ENCODE data around the gene CADM4. TPM values are rescaled to one million over a fixed set of nuclear protein-coding genes. Genes with fewer than 3 reads are reported as not detected.
A peak's percentile ranks its signal among the peaks of the same experiment; 100 is the strongest.

Gene CADM4
- total and polyA plus RNA-seq, 9 of the 15 experiments (the other 6 are each of a cell fraction or from before 2014, with no cell fraction given): 0.03 to 4.6 (median 1.3) TPM

- TF ChIP-seq SPI1 (IDR thresholded peaks at IDR 0.05; ENCODE audit: borderline replicate concordance, low read depth, low read length): no peak
- no peak for TF ChIP-seq MTF1 (CRISPR knock-in tag; IDR thresholded peaks at IDR 0.05; ENCODE audit: borderline replicate concordance)
- no peak for TF ChIP-seq EHMT2 (IDR thresholded peaks at IDR 0.05)
- TF ChIP-seq FOXK1 (CRISPR knock-in tag; IDR thresholded peaks at IDR 0.05; ENCODE audit: borderline replicate concordance): no peak
Measured at GRCh38 chr19:43584484-43584883, 55.2 kb downstream of the CADM4 start (continued).

GRCh38 chr19:43582495-43582894 lies 57.2 kb downstream of the CADM4 start:
- ChIA-PET CTCF (ENCODE audit: low intra/inter-chr PET ratio) (no interaction called here), POLR2A (interaction anchor here (1.2 kb wide), 2 partner anchors 12 to 13 kb away, joined by 4 to 5 read pairs; partner anchors contain the start of genes IRGQ and ZNF576)
- peaks cover 10 to 13% of the 10 kb centered on the region in 2 experiments; a peak in 4 of 5 replicates for H3K4me1 ChIP-seq (replicated peaks in 1 of 2; ENCODE audit: control insufficient read depth in 2 of 2, insufficient read depth in 2 of 2, low read length in 2 of 2)
- in situ Hi-C loops (cut with MboI): no loop called here
- FAIRE-seq (no peak), DNase-seq (ENCODE audit: extremely low read depth in 1 of 4, low spot score in 3 of 4) (no peak), ATAC-seq (no peak)
- intact Hi-C loops (cut with micrococcal nuclease): no loop called here
- no peaks in the 10 kb centered on the region for H3K9me3 ChIP-seq (replicated peaks; ENCODE audit: control insufficient read depth, insufficient read depth, low read depth, low read length)
- WGBS (ENCODE audit: insufficient coverage, low coverage, missing lambda C conversion rate): 54% methylated on average over 2 of the region's 2 CpGs
- no peaks in the 10 kb centered on the region for H4K20me1 ChIP-seq (replicated peaks; ENCODE audit: control insufficient read depth, insufficient read depth, low read length)
- no peak overlapping the region for H3K27ac ChIP-seq (ENCODE audit: extremely low read depth, low read depth, low read length)
- no peak overlapping the region for H3K9ac ChIP-seq (ENCODE audit: insufficient read depth in 1 of 2, low read depth in 2 of 2, low read length in 2 of 2)
- BruUV-seq (replicated peaks): no TSS peak
- no peak overlapping the region for H3K4me2 ChIP-seq (ENCODE audit: insufficient read depth, low read length)
- no peak overlapping the region for H2AFZ ChIP-seq (ENCODE audit: low read depth, low read length)
- no peaks in the 10 kb centered on the region for H3K36me3 ChIP-seq (ENCODE audit: control insufficient read depth, insufficient read depth, low read length)
- no peaks in the 10 kb centered on the region for H3K79me2 ChIP-seq (ENCODE audit: control insufficient read depth, insufficient read depth, low read length)
- no peaks in the 10 kb centered on the region for H3K9me1 ChIP-seq (ENCODE audit: control insufficient read depth, insufficient read depth, low read length)
- no peak overlapping the region for H3K4me3 ChIP-seq
- no peaks in the 10 kb centered on the region; a peak in 1 of 5 replicates for H3K27me3 ChIP-seq (ENCODE audit: control insufficient read depth in 2 of 2, insufficient read depth in 2 of 2, low read length in 2 of 2)
- TF ChIP-seq NFE2 (IDR thresholded peaks at IDR 0.05; ENCODE audit: low read depth) (no peak), SOX6 (IDR thresholded peaks at IDR 0.05) (no peak), KHSRP (IDR thresholded peaks at IDR 0.05) (no peak), MLX (CRISPR knock-in tag; conservative IDR thresholded peaks at IDR 0.05) (no peak), HEY1 (CRISPR knock-in tag; IDR thresholded peaks at IDR 0.05; ENCODE audit: borderline replicate concordance) (no peak), FOXK2 (conservative IDR thresholded peaks at IDR 0.05 in 1 of 2, IDR thresholded peaks at IDR 0.05 in 1 of 2; ENCODE audit: low read depth in 2 of 2) (no peak), CBX3 (IDR thresholded peaks at IDR 0.05; ENCODE audit: borderline replicate concordance in 1 of 2, low read length in 2 of 2) (0 out of 3 replicates have a peak, but pooled peaks of 1 of the 2 experiments have one; percentile 33), STAT5B (CRISPR knock-in tag; IDR thresholded peaks at IDR 0.05) (no peak), ID3 (CRISPR knock-in tag; IDR thresholded peaks at IDR 0.05) (no peak), ID3 (tag; IDR thresholded peaks at IDR 0.05) (no peak), ZNF511 (CRISPR knock-in tag; IDR thresholded peaks at IDR 0.05) (no peak), ZKSCAN8 (CRISPR knock-in tag; IDR thresholded peaks at IDR 0.05) (no peak), E2F6 (IDR thresholded peaks at IDR 0.05; ENCODE audit: borderline replicate concordance in 1 of 2, extremely low read depth in 1 of 2, insufficient read depth in 1 of 2, insufficient read length in 1 of 2, low read depth in 1 of 2, low read length in 1 of 2, poor library complexity in 1 of 2, severe bottlenecking in 1 of 2) (no peak), ZEB2 (IDR thresholded peaks at IDR 0.05) (no peak), ELK3 (CRISPR knock-in tag; IDR thresholded peaks at IDR 0.05) (no peak)
